ENCODE measurements around the gene EVA1C. TPM values are rescaled to one million over a fixed set of nuclear protein-coding genes. Genes with fewer than 3 reads are reported as not detected.

Gene EVA1C
- total and polyA plus RNA-seq, 9 of the 15 experiments (the other 6 are each of a cell fraction or from before 2014, with no cell fraction given): 0.22 TPM; not detected in 8

DNA sequence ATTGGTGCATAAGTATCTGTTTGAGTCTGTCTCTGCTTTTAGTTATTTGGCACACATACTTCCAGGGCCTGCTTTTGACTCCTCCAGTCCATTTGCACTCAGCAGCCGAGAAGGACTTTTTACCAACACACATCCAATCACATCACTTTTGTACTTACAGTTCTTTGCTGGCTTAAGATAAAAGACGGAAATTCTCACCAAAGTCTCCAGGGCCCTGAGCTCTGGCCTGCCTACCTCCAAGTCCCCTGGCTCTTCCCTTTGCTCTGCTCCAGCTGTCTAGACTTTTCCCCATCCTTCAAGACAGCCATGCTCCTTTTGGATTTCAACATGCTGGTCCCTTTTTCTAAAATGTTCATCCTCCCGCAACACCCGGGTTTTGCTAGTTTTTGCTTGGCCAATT is 2.2 kb upstream of the EVA1C start (continued):
- TF ChIP-seq, protein P1, sequence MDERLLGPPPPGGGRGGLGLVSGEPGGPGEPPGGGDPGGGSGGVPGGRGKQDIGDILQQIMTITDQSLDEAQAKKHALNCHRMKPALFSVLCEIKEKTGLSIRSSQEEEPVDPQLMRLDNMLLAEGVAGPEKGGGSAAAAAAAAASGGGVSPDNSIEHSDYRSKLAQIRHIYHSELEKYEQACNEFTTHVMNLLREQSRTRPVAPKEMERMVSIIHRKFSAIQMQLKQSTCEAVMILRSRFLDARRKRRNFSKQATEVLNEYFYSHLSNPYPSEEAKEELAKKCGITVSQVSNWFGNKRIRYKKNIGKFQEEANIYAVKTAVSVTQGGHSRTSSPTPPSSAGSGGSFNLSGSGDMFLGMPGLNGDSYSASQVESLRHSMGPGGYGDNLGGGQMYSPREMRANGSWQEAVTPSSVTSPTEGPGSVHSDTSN (CRISPR knock-in tag; IDR thresholded peaks at IDR 0.05; ENCODE audit: low read depth): no peak
- TF ChIP-seq, protein P1 (tag; conservative IDR thresholded peaks at IDR 0.05; ENCODE audit: low read depth): no peak
- TF ChIP-seq, protein P2, sequence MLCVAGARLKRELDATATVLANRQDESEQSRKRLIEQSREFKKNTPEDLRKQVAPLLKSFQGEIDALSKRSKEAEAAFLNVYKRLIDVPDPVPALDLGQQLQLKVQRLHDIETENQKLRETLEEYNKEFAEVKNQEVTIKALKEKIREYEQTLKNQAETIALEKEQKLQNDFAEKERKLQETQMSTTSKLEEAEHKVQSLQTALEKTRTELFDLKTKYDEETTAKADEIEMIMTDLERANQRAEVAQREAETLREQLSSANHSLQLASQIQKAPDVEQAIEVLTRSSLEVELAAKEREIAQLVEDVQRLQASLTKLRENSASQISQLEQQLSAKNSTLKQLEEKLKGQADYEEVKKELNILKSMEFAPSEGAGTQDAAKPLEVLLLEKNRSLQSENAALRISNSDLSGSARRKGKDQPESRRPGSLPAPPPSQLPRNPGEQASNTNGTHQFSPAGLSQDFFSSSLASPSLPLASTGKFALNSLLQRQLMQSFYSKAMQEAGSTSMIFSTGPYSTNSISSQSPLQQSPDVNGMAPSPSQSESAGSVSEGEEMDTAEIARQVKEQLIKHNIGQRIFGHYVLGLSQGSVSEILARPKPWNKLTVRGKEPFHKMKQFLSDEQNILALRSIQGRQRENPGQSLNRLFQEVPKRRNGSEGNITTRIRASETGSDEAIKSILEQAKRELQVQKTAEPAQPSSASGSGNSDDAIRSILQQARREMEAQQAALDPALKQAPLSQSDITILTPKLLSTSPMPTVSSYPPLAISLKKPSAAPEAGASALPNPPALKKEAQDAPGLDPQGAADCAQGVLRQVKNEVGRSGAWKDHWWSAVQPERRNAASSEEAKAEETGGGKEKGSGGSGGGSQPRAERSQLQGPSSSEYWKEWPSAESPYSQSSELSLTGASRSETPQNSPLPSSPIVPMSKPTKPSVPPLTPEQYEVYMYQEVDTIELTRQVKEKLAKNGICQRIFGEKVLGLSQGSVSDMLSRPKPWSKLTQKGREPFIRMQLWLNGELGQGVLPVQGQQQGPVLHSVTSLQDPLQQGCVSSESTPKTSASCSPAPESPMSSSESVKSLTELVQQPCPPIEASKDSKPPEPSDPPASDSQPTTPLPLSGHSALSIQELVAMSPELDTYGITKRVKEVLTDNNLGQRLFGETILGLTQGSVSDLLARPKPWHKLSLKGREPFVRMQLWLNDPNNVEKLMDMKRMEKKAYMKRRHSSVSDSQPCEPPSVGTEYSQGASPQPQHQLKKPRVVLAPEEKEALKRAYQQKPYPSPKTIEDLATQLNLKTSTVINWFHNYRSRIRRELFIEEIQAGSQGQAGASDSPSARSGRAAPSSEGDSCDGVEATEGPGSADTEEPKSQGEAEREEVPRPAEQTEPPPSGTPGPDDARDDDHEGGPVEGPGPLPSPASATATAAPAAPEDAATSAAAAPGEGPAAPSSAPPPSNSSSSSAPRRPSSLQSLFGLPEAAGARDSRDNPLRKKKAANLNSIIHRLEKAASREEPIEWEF (CRISPR knock-in tag; IDR thresholded peaks at IDR 0.05): no peak
- TF ChIP-seq CBFB (CRISPR knock-in tag; IDR thresholded peaks at IDR 0.05) (no peak), DPF2 (IDR thresholded peaks at IDR 0.05) (no peak)
